Stimulated activated memory B cell treated with anti-CD40 and anti-IgM and Interleukin-4, amounts not matched to agents 10 μg/mL and 1 μg/mL and 100 μg/mL, for 72 hours (primary cell): ENCODE results near the gene KLF1.
A peak's percentile ranks its signal among the peaks of the same experiment; 100 is the strongest.
"Not testable (repeated sequence)": the region's sequence is repeated elsewhere in the genome, so short reads cannot be mapped to it uniquely, and the experiment has no call there.

Source experiments
- ATAC-seq: fragments of 150-1000 bp; cut with Tn5 transposase; 2 replicates; pipeline ENCODE4 v1.10.0; 2021
- H3K27ac Mint-ChIP-seq: one replicate; pipeline ENCODE4 v1.8.0; 2022; ENCODE audit warnings: mild to moderate bottlenecking, mixed read lengths
- H3K27me3 Mint-ChIP-seq: one replicate; pipeline ENCODE4 v1.8.0; 2022; ENCODE audit warnings: mixed read lengths
- H3K36me3 Mint-ChIP-seq: one replicate; pipeline ENCODE4 v1.8.0; 2022; ENCODE audit warnings: mixed read lengths
- H3K4me1 Mint-ChIP-seq: one replicate; pipeline ENCODE4 v1.8.0; 2022; ENCODE audit warnings: mixed read lengths
- H3K4me3 Mint-ChIP-seq: one replicate; pipeline ENCODE4 v1.8.0; 2022; ENCODE audit warnings: mild to moderate bottlenecking, moderate library complexity, mixed read lengths
- H3K9me3 Mint-ChIP-seq: one replicate; pipeline ENCODE4 v1.8.0; 2022; ENCODE audit warnings: mixed read lengths

KLF1 gene

GRCh38 chr19:12912571-12912970 lies 25.6 kb upstream of the KLF1 start:
- Mint-ChIP-seq H3K4me3 (no peak overlapping the region), H3K27me3 (no peaks in the 10 kb centered on the region), H3K27ac (no peak overlapping the region), H3K9me3 (no peaks in the 10 kb centered on the region), H3K4me1 (peaks cover 8% of the 10 kb centered on the region), H3K36me3 (no peaks in the 10 kb centered on the region)
- ATAC-seq, result no peak

- H3K9me3 Mint-ChIP-seq, result no peaks in the 10 kb centered on the region
- no peaks in the 10 kb centered on the region for H3K27me3 Mint-ChIP-seq
- H3K4me3 Mint-ChIP-seq, result no peak overlapping the region
- no peak overlapping the region for H3K27ac Mint-ChIP-seq
- H3K4me1 Mint-ChIP-seq, result no peaks in the 10 kb centered on the region
- no peaks in the 10 kb centered on the region for H3K36me3 Mint-ChIP-seq
- no peak for ATAC-seq
Observed at GRCh38 chr19:12907166-12907565, 20.2 kb upstream of the KLF1 start.

GRCh38 chr19:12899891-12900518 lies 13.0 kb upstream of the KLF1 start:
- Mint-ChIP-seq H3K9me3 (no peaks in the 10 kb centered on the region), H3K27me3 (no peaks in the 10 kb centered on the region), H3K4me1 (peaks cover 7% of the 10 kb centered on the region), H3K4me3 (no peak overlapping the region), H3K36me3 (peaks cover 27% of the 10 kb centered on the region), H3K27ac (peak overlapping the region; percentile 73)
- peak; percentile 88 for ATAC-seq

GRCh38 chr19:12896460-12896859 lies 9.5 kb upstream of the KLF1 start:
- Mint-ChIP-seq H3K27me3 (no peaks in the 10 kb centered on the region), H3K36me3 (peaks cover 46% of the 10 kb centered on the region), H3K27ac (no peak overlapping the region), H3K4me3 (no peak overlapping the region), H3K4me1 (peaks cover 23% of the 10 kb centered on the region), H3K9me3 (no peaks in the 10 kb centered on the region)
- ATAC-seq, result no peak

- H3K9me3 Mint-ChIP-seq, result no peaks in the 10 kb centered on the region
- no peak overlapping the region for H3K4me3 Mint-ChIP-seq
Observed at GRCh38 chr19:12893582-12893981, 6.6 kb upstream of the KLF1 start.

GRCh38 chr19:12891553-12892021 lies 4.6 kb upstream of the KLF1 start:
- no peaks in the 10 kb centered on the region for H3K9me3 Mint-ChIP-seq

More at GRCh38 chr19:12893582-12893981, 6.6 kb upstream of the KLF1 start:
- ATAC-seq, result no peak
- H3K27ac Mint-ChIP-seq, result no peak overlapping the region
- H3K4me1 Mint-ChIP-seq, result peaks cover 30% of the 10 kb centered on the region
- H3K36me3 Mint-ChIP-seq, result peaks cover 43% of the 10 kb centered on the region
- no peaks in the 10 kb centered on the region for H3K27me3 Mint-ChIP-seq

GRCh38 chr19:12890787-12891552 lies 4.0 kb upstream of the KLF1 start, which contains the start of gene GCDH:
GCDH (plus strand) TSS chr19:12891160; CDS start chr19:12891305, 145 bp downstream.
- H3K4me1 Mint-ChIP-seq, result peaks cover 30% of the 10 kb centered on the region
- peaks cover 29% of the 10 kb centered on the region for H3K36me3 Mint-ChIP-seq
- H3K4me3 Mint-ChIP-seq, result peak within 1 kb of the TSS; percentile 88
- peak; percentile 98 for ATAC-seq
- H3K27me3 Mint-ChIP-seq, result no peaks in the 10 kb centered on the region
- no peaks in the 10 kb centered on the region for H3K9me3 Mint-ChIP-seq
- H3K27ac Mint-ChIP-seq, result peak within 1 kb of the TSS; percentile 89

More at GRCh38 chr19:12891553-12892021, 4.6 kb upstream of the KLF1 start:
- Mint-ChIP-seq H3K27ac (peak overlapping the region; percentile 89), H3K4me1 (peaks cover 30% of the 10 kb centered on the region), H3K27me3 (no peaks in the 10 kb centered on the region), H3K4me3 (peak overlapping the region; percentile 88), H3K36me3 (peaks cover 33% of the 10 kb centered on the region)
- ATAC-seq, result no peak

- H3K9me3 Mint-ChIP-seq, ATAC-seq, H3K27me3 Mint-ChIP-seq: not testable (repeated sequence)
- Mint-ChIP-seq H3K27ac (peak overlapping the region; percentile 89), H3K4me3 (peak overlapping the region; percentile 88), H3K4me1 (peaks cover 31% of the 10 kb centered on the region), H3K36me3 (peaks cover 23% of the 10 kb centered on the region)
Observed at GRCh38 chr19:12890299-12890786, 3.3 kb upstream of the KLF1 start.

- Mint-ChIP-seq H3K4me1 (peaks cover 34% of the 10 kb centered on the region), H3K9me3 (no peaks in the 10 kb centered on the region), H3K4me3 (no peak overlapping the region), H3K27me3 (no peaks in the 10 kb centered on the region), H3K36me3 (peaks cover under 1% of the 10 kb centered on the region), H3K27ac (no peak overlapping the region)
- ATAC-seq, result no peak
Observed at GRCh38 chr19:12888006-12888603, 1.1 kb upstream of the KLF1 start.

- H3K27me3 Mint-ChIP-seq, result no peaks in the 10 kb centered on the region
- no peaks in the 10 kb centered on the region for H3K9me3 Mint-ChIP-seq
- no peak for ATAC-seq
- H3K4me3 Mint-ChIP-seq, result peak overlapping the region; percentile 44
- H3K36me3 Mint-ChIP-seq, result no peaks in the 10 kb centered on the region
- no peak overlapping the region for H3K27ac Mint-ChIP-seq
- peaks cover 35% of the 10 kb centered on the region for H3K4me1 Mint-ChIP-seq
Observed at GRCh38 chr19:12886651-12886968, 391 bp downstream of the KLF1 start.

- H3K4me3 Mint-ChIP-seq, result peak overlapping the region; percentile 44
- peaks cover 34% of the 10 kb centered on the region for H3K4me1 Mint-ChIP-seq
- H3K9me3 Mint-ChIP-seq, result no peaks in the 10 kb centered on the region
- no peaks in the 10 kb centered on the region for H3K27me3 Mint-ChIP-seq
- peak; percentile 2 for ATAC-seq
- no peaks in the 10 kb centered on the region for H3K36me3 Mint-ChIP-seq
- peak overlapping the region; percentile 71 for H3K27ac Mint-ChIP-seq
Observed at GRCh38 chr19:12885749-12886650, 1.0 kb downstream of the KLF1 start.

- peak overlapping the region; percentile 71 for H3K27ac Mint-ChIP-seq
- H3K9me3 Mint-ChIP-seq, result no peaks in the 10 kb centered on the region
- peak; percentile 69 for ATAC-seq
- no peaks in the 10 kb centered on the region for H3K27me3 Mint-ChIP-seq
- H3K36me3 Mint-ChIP-seq, result no peaks in the 10 kb centered on the region
- peaks cover 34% of the 10 kb centered on the region for H3K4me1 Mint-ChIP-seq
- H3K4me3 Mint-ChIP-seq, result peak overlapping the region; percentile 82
Observed at GRCh38 chr19:12884926-12885748, 1.9 kb downstream of the KLF1 start.

GRCh38 chr19:12884627-12884925 lies 2.4 kb downstream of the KLF1 start:
- H3K4me3 Mint-ChIP-seq, result peak overlapping the region; percentile 82
- peaks cover 39% of the 10 kb centered on the region for H3K4me1 Mint-ChIP-seq
- H3K27ac Mint-ChIP-seq, result peak overlapping the region; percentile 71
- ATAC-seq, result no peak
- H3K9me3 Mint-ChIP-seq, result no peaks in the 10 kb centered on the region
- no peaks in the 10 kb centered on the region for H3K27me3 Mint-ChIP-seq
- no peaks in the 10 kb centered on the region for H3K36me3 Mint-ChIP-seq

- H3K4me3 Mint-ChIP-seq, result no peak overlapping the region
- H3K4me1 Mint-ChIP-seq, result peaks cover 41% of the 10 kb centered on the region
- no peaks in the 10 kb centered on the region for H3K36me3 Mint-ChIP-seq
- no peak for ATAC-seq
- H3K27me3 Mint-ChIP-seq, result no peaks in the 10 kb centered on the region
- no peak overlapping the region for H3K27ac Mint-ChIP-seq
- no peaks in the 10 kb centered on the region for H3K9me3 Mint-ChIP-seq
Observed at GRCh38 chr19:12884202-12884601, 2.8 kb downstream of the KLF1 start.
